ENCODE data around the gene TNNI2.

GRCh38 chr11:1870326-1870696 lies 31.5 kb downstream of the TNNI2 start:
- TF ChIP-seq CTCF (IDR thresholded peaks at IDR 0.05; ENCODE audit: poor library complexity) (no peak), EZH2phosphoT487 (IDR thresholded peaks at IDR 0.05; ENCODE audit: low read depth, severe bottlenecking, unreplicated experiment) (no peak), EZH2 (IDR thresholded peaks at IDR 0.05; ENCODE audit: borderline replicate concordance) (no peak)

Data from hepatocyte (in vitro differentiated cells).